GM21717 (cell line): ENCODE measurements around the gene HBB.
"Not testable (repeated sequence)": the region's sequence is repeated elsewhere in the genome, so short reads cannot be mapped to it uniquely, and the experiment has no call there.

Experiments
- ATAC-seq: cut with Tn5 transposase; IDR thresholded peaks from one replicate; pipeline ENCODE4 v1.9.1; 2021; ENCODE audit warnings: mild to moderate bottlenecking, moderate library complexity; ENCODE audit not compliant: unreplicated experiment

The HBB gene

DNA sequence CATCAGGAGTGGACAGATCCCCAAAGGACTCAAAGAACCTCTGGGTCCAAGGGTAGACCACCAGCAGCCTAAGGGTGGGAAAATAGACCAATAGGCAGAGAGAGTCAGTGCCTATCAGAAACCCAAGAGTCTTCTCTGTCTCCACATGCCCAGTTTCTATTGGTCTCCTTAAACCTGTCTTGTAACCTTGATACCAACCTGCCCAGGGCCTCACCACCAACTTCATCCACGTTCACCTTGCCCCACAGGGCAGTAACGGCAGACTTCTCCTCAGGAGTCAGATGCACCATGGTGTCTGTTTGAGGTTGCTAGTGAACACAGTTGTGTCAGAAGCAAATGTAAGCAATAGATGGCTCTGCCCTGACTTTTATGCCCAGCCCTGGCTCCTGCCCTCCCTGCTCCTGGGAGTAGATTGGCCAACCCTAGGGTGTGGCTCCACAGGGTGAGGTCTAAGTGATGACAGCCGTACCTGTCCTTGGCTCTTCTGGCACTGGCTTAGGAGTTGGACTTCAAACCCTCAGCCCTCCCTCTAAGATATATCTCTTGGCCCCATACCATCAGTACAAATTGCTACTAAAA lies at the start of gene HBB:
Gene HBB, minus strand, starts transcription at position 340 of the 579 bp plus-strand sequence. Its CDS starts 50 bp downstream, at position 290.
- no peak for ATAC-seq

DNA sequence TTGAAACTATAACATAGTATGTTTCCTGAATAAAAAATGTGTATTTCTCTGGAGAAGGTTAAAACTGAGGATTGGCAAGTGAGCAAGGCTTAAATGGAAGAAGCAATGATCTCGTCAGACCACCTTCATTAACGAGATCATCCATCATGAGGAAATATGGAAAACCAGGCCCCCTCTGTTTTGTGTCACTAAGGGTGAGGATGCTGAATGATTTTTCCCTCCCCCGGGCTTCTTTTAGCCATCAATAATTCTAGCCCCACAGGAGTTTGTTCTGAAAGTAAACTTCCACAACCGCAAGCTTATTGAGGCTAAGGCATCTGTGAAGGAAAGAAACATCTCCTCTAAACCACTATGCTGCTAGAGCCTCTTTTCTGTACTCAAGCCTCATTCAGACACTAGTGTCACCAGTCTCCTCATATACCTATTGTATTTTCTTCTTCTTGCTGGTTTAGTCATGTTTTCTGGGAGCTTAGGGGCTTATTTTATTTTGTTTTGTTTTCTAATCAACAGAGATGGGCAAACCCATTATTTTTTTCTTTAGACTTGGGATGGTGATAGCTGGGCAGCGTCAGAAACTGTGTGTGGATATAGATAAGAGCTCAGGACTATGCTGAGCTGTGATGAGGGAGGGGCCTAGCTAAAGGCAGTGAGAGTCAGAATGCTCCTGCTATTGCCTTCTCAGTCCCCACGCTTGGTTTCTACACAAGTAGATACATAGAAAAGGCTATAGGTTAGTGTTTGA lies 48.7 kb upstream of the HBB start:
- no peak for ATAC-seq

- no peak for ATAC-seq
These were observed 47.5 kb upstream of the HBB start for GRCh38 chr11:5274395-5274794.

- no peak for ATAC-seq
These were observed 45.6 kb upstream of the HBB start for GRCh38 chr11:5272395-5273017.

DNA sequence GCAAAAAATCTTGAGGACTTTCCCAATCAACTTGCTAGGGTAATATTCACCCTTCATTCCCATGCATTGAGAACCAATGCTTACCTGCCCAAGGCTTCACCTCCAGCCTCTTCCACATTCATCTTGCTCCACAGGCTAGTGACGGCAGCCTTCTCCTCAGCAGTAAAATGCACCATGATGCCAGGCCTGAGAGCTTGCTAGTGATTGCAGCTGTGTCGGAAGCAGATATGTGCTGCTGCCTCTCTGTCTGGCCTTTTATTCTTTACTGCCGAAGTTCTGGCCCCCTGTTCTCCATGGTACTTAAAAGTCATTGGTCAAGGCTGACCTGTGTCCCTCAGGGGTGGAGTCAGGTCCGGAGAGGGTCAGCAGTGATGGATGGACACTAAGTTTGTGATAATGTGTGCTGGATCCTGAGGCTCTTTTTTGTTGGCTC lies 42.9 kb upstream of the HBB start, which contains the start of gene HBE1:
Gene HBE1, minus strand, starts transcription at position 231 of the 433 bp plus-strand sequence. Its CDS starts 55 bp downstream, at position 176.
- ATAC-seq, result no peak

DNA sequence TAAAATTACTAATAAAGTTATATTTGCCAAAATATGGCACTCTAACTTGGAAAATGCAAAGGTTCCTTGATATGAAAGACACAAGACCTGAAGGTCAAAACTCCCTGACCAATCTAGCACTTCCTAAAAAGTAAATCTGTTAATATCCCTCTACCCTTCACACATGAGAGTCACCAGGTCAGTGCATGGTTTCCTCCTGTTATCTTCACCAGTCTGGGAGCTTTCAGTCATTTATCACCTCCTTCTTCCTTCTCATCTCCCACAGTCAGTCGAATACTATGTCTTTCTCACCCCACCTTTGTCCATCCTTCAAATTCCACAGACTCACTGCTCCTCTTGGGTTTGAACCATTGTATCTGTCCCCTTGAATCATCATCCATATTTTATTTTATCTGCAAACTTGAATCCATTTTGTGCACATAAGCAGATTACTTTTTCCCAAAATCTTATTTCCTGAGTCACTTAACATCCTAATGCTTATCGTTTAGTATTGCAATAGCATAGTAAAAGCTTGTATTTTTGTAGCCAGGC lies 40.2 kb upstream of the HBB start:
- ATAC-seq, result no peak

DNA sequence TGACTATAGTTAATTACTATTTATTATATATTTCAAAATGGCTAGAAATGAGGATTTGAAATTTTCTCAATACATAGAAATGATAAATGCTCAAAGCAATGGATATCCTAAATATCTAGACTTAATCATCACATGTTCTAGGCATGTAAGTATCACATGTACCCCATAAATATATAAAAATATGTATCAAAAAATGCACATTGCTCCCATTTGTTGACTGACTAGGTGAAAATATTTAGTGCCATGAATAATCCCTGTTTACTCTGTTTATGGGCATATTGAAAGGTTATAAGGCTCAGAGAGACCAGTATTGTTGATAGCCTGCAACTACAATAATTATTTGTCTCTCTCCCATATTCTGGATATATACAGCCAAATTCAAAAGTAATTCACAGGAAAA lies 39.7 kb upstream of the HBB start:
- no peak for ATAC-seq

DNA sequence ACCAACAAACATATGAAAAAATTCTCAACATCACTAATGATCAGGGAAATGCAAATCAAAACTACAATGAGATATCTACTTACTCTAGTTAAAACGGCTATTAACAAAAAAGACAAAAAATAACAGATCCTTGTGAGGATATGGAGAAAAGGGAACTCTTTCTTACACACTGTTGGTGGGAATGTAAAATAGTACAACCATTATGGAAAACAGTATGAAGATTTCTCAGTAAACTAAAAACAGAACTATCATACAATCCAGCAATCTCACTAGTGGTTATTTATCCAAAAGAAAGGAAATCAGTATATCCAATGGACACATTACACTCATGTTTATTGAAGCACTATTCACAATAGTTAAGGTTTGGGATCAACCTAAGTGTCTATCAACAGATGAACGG lies 39.0 kb upstream of the HBB start:
- ATAC-seq, result no peak

GRCh38 chr11:5258543-5259262 lies 31.8 kb upstream of the HBB start:
- no peak for ATAC-seq

- no peak for ATAC-seq
These were observed 30.4 kb upstream of the HBB start for GRCh38 chr11:5257296-5257695.

- ATAC-seq, result not testable (repeated sequence)
These were observed 28.0 kb upstream of the HBB start, which contains the start of gene HBG2 for GRCh38 chr11:5254646-5255413. Gene HBG2, minus strand, starts transcription at chr11:5254781. Its CDS starts 53 bp downstream, at chr11:5254728.

DNA sequence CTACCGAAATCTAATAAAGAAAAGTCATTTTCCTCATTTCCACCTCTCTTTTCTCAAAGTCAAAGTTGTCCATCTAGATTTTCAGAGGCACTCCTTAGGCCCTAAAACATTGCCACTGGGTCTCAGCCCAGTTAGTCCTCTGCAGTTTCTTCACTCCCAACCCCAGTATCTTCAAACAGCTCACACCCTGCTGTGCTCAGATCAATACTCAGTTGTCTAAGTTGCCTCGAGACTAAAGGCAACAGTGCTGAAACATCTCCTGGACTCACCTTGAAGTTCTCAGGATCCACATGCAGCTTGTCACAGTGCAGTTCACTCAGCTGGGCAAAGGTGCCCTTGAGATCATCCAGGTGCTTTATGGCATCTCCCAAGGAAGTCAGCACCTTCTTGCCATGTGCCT lies 27.2 kb upstream of the HBB start:
- not testable (repeated sequence) for ATAC-seq

- ATAC-seq, result not testable (repeated sequence)
These were observed 26.6 kb upstream of the HBB start for GRCh38 chr11:5253440-5253839.

GRCh38 chr11:5252919-5253265 lies 26.0 kb upstream of the HBB start:
- ATAC-seq, result no peak

GRCh38 chr11:5252192-5252918 lies 25.5 kb upstream of the HBB start:
- ATAC-seq, result no peak

DNA sequence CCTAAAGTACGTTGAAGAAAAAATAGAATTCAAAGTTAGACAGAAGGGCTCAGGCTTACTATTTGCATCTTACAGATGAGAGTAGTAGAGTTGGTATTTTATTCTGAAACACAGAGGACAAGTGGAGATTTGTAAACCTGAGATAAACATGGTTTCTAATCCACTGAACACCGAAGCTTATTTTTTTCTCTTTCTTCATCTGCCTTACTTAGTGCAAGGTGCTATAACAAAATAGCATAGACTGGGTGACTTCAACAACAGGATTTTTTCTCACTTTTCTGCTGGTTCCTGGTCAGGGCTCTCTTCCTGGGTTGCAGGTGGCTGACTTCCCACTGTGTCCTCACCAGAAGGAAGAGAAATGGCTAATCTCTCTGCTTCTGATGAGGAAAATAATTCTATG lies 24.9 kb upstream of the HBB start:
- ATAC-seq, result no peak

DNA sequence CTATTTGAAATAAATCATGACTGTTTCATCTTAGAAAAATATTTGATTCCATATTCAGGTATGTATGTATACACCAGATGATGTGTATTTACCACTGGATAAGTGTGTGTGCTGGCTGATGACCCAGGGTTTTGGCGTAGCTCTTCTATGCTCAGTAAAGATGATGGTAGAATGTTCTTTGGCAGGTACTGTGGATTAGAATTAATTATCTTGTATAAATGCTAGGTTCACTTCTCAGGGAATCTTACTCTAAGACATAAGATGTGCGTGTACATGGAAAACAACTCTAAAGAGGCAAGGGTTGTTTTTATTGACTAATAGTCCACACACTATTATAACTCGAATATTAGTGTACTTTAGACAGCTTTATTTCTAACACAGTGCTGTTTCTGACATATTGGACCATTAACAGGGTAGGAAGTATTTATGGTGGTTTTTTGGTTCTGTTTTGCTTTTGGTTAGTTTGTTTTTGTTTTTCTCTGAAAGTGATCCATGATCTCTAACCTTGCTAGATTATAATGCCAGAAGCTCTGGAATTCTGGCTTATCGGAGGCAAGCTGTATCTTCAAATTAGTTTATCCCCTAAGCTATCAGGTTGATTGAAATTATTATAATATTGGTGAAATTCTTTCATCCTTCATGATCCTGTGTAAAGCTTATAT lies 23.8 kb upstream of the HBB start:
- no peak for ATAC-seq

DNA sequence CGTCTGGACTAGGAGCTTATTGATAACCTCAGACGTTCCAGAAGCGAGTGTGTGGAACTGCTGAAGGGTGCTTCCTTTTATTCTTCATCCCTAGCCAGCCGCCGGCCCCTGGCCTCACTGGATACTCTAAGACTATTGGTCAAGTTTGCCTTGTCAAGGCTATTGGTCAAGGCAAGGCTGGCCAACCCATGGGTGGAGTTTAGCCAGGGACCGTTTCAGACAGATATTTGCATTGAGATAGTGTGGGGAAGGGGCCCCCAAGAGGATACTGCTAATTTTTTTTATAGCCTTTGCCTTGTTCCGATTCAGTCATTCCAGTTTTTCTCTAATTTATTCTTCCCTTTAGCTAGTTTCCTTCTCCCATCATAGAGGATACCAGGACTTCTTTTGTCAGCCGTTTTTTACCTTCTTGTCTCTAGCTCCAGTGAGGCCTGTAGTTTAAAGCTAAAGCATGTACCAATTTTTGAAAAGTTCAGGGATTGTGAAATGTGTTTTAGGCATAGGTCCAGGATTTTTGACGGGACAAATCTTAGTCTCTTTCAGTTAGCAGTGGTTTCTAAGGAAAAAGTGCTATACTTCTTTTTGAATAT lies 23.0 kb upstream of the HBB start, which contains the start of gene HBG1:
Gene HBG1, minus strand, starts transcription at position 51 of the 590 bp plus-strand sequence. CDS start 53 bp downstream, outside the sequence.
- not testable (repeated sequence) for ATAC-seq

DNA sequence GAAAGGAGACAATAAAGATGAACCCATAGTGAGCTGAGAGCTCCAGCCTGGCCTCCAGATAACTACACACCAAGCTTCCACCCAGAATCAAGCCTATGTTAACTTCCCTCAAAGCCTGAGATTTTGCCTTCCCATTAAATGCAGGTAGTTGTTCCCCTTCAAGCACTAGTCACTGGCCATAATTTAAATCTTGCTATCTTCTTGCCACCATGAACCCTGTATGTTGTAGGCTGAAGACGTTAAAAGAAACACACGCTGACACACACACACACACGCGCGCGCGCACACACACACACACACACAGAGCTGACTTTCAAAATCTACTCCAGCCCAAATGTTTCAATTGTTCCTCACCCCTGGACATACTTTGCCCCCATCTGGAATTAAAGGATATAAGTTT lies 21.6 kb upstream of the HBB start:
- ATAC-seq, result not testable (repeated sequence)
